ENCODE results near the gene MRPL49. TPM values are rescaled to one million over a fixed set of nuclear protein-coding genes. Genes with fewer than 3 reads are reported as not detected.

The MRPL49 gene
- total and polyA plus RNA-seq, 2 of the 13 experiments (the other 11 are each of a cell fraction or from before 2014, with no cell fraction given): 39.2 to 53.3 TPM

DNA sequence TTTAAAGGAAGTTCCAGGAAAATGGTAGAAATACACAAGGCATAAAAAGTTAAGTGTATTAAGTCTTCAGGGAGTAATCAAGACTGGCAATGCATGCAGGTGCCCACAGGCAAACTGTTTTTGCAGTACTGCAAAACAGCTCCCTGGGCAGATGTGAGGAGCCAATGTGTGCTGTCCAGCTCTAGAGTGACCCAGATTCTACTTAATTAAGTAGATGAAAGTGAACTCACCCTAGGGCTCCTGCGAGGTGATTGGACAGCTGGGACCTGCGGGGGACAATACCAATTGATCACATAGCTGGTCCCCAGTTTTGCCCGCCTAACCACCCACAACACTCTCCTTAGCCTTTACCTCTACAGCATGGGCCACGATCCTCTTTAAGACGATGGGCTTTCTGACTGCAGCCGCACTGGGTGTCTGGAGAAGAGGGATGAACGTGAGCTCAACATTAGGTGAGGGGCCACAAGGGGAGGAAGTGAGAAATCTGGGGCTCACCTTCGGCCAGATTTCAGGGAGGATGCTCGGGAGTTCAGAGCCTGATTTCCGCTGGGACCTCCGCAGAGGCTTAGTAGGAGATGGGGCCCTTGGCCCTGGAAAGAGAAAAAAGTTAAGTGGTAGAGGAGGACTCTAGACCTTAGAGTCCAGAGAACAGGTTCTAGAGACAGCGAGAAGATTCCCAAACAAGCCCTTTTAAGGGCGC lies 38.8 kb upstream of the MRPL49 start (continued):
- TF ChIP-seq HCFC1 (IDR thresholded peaks at IDR 0.05; ENCODE audit: low read depth, low read length): no peak
- TF ChIP-seq, protein P1, sequence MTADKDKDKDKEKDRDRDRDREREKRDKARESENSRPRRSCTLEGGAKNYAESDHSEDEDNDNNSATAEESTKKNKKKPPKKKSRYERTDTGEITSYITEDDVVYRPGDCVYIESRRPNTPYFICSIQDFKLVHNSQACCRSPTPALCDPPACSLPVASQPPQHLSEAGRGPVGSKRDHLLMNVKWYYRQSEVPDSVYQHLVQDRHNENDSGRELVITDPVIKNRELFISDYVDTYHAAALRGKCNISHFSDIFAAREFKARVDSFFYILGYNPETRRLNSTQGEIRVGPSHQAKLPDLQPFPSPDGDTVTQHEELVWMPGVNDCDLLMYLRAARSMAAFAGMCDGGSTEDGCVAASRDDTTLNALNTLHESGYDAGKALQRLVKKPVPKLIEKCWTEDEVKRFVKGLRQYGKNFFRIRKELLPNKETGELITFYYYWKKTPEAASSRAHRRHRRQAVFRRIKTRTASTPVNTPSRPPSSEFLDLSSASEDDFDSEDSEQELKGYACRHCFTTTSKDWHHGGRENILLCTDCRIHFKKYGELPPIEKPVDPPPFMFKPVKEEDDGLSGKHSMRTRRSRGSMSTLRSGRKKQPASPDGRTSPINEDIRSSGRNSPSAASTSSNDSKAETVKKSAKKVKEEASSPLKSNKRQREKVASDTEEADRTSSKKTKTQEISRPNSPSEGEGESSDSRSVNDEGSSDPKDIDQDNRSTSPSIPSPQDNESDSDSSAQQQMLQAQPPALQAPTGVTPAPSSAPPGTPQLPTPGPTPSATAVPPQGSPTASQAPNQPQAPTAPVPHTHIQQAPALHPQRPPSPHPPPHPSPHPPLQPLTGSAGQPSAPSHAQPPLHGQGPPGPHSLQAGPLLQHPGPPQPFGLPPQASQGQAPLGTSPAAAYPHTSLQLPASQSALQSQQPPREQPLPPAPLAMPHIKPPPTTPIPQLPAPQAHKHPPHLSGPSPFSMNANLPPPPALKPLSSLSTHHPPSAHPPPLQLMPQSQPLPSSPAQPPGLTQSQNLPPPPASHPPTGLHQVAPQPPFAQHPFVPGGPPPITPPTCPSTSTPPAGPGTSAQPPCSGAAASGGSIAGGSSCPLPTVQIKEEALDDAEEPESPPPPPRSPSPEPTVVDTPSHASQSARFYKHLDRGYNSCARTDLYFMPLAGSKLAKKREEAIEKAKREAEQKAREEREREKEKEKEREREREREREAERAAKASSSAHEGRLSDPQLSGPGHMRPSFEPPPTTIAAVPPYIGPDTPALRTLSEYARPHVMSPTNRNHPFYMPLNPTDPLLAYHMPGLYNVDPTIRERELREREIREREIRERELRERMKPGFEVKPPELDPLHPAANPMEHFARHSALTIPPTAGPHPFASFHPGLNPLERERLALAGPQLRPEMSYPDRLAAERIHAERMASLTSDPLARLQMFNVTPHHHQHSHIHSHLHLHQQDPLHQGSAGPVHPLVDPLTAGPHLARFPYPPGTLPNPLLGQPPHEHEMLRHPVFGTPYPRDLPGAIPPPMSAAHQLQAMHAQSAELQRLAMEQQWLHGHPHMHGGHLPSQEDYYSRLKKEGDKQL (CRISPR knock-in tag; IDR thresholded peaks at IDR 0.05; ENCODE audit: low read depth): no peak
- TF ChIP-seq RNF2 (conservative IDR thresholded peaks at IDR 0.05; ENCODE audit: low read depth): no peak
- TF ChIP-seq, protein P2, sequence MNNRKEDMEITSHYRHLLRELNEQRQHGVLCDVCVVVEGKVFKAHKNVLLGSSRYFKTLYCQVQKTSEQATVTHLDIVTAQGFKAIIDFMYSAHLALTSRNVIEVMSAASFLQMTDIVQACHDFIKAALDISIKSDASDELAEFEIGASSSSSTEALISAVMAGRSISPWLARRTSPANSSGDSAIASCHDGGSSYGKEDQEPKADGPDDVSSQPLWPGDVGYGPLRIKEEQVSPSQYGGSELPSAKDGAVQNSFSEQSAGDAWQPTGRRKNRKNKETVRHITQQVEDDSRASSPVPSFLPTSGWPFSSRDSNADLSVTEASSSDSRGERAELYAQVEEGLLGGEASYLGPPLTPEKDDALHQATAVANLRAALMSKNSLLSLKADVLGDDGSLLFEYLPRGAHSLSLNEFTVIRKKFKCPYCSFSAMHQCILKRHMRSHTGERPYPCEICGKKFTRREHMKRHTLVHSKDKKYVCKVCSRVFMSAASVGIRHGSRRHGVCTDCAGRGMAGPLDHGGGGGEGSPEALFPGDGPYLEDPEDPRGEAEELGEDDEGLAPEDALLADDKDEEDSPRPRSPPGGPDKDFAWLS (CRISPR knock-in tag; IDR thresholded peaks at IDR 0.05; ENCODE audit: borderline replicate concordance): no peak
- TF ChIP-seq, protein P3, sequence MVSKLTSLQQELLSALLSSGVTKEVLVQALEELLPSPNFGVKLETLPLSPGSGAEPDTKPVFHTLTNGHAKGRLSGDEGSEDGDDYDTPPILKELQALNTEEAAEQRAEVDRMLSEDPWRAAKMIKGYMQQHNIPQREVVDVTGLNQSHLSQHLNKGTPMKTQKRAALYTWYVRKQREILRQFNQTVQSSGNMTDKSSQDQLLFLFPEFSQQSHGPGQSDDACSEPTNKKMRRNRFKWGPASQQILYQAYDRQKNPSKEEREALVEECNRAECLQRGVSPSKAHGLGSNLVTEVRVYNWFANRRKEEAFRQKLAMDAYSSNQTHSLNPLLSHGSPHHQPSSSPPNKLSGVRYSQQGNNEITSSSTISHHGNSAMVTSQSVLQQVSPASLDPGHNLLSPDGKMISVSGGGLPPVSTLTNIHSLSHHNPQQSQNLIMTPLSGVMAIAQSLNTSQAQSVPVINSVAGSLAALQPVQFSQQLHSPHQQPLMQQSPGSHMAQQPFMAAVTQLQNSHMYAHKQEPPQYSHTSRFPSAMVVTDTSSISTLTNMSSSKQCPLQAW (CRISPR knock-in tag; IDR thresholded peaks at IDR 0.05): no peak
- TF ChIP-seq GPN1 (CRISPR knock-in tag; IDR thresholded peaks at IDR 0.05; ENCODE audit: borderline replicate concordance): no peak
- no peak for TF ChIP-seq REXO4 (CRISPR knock-in tag; IDR thresholded peaks at IDR 0.05; ENCODE audit: borderline replicate concordance)
- no peak for TF ChIP-seq ZNF282 (IDR thresholded peaks at IDR 0.05; ENCODE audit: partially characterized antibody)

Measured in HepG2 (cell line).